Chondrocyte (in vitro differentiated cells): ENCODE results near the gene EXOC3L1. TPM values are rescaled to one million over a fixed set of nuclear protein-coding genes. Genes with fewer than 3 reads are reported as not detected.

Experiments used
- DNase-seq: peaks from one replicate; pipeline ENCODE4 v3.0.0; 2021; ENCODE audit warnings: mixed read lengths, low spot score
- H3K27ac Mint-ChIP-seq: one replicate; pipeline ENCODE4 v1.8.0; 2021; ENCODE audit warnings: mild to moderate bottlenecking, moderate library complexity, mixed read lengths; ENCODE audit not compliant: unreplicated experiment
- H3K27me3 Mint-ChIP-seq: 2 replicates; pipeline ENCODE4 v1.8.0; 2021; ENCODE audit warnings: low read depth, mixed read lengths
- H3K36me3 Mint-ChIP-seq: 2 replicates; pipeline ENCODE4 v1.8.0; 2021; ENCODE audit warnings: low read depth, mixed read lengths
- H3K4me1 Mint-ChIP-seq: 2 replicates; pipeline ENCODE4 v1.8.0; 2021; ENCODE audit warnings: low read depth, mild to moderate bottlenecking, mixed read lengths
- H3K4me3 Mint-ChIP-seq: one replicate; pipeline ENCODE4 v1.8.0; 2021; ENCODE audit warnings: mild to moderate bottlenecking, moderate library complexity, mixed read lengths; ENCODE audit not compliant: unreplicated experiment
- H3K9me3 Mint-ChIP-seq: 2 replicates; pipeline ENCODE4 v1.8.0; 2021; ENCODE audit warnings: low read depth, mixed read lengths
- total RNA-seq: library from RNA; stranded (reverse); gene quantifications from 3 replicates; pipeline ENCODE4 v1.2.1, GENCODE V29; 2021
- TF ChIP-seq, protein P1 (sequence below): fragments of 200-600 bp; sonication (generic); IDR thresholded peaks from 2 replicates; pipeline ENCODE4 v1.5.0; 2021; ENCODE audit warnings: antibody characterized with exemption, mild to moderate bottlenecking, moderate library complexity

The EXOC3L1 gene
- total RNA-seq, 1 donor from 2014 or later: not detected

DNA sequence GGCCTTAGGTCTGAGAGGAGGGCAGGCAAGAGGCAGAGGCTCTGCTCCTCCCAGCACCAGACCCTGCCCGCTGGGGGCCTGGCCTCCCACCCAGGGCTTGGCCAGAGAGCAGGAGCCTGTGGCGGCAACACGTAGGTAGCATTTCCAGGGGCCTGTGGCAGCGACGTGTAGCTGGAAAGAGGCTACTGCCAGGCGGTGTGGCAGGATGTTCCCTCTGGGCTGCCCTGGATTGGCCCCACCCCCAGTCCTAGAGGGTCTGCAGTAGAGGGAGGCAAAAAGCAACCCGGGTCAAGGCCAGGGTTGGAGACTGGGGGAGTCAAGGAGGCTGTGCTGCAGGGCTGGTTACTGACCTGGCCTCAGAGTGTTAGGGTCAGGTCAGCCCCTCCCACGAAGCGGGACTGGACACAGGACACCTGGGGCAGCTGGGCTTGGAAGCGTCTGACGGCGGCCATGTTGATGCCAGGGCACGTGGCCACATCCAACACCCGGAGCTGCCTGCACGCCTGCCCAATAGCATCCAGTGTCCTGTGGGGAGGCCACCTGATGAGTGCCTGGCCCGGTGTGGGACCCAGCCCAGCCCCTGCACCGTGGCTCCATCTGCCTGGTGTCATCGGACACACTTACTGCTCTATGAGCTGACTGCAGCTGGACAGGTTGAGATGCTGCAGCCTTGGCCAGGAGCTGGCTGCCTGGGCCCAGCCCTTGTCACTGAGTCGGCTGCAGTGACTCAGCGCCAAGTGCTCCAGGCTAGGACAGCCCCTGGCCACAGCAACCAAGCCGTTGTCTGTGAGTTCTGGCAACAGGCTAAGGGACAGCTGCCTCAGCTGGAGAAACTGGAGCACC lies 17.5 kb upstream of the EXOC3L1 start:
- no peaks in the 10 kb centered on the region for H3K27me3 Mint-ChIP-seq
- no peak overlapping the region for H3K4me3 Mint-ChIP-seq
- TF ChIP-seq, protein P1, sequence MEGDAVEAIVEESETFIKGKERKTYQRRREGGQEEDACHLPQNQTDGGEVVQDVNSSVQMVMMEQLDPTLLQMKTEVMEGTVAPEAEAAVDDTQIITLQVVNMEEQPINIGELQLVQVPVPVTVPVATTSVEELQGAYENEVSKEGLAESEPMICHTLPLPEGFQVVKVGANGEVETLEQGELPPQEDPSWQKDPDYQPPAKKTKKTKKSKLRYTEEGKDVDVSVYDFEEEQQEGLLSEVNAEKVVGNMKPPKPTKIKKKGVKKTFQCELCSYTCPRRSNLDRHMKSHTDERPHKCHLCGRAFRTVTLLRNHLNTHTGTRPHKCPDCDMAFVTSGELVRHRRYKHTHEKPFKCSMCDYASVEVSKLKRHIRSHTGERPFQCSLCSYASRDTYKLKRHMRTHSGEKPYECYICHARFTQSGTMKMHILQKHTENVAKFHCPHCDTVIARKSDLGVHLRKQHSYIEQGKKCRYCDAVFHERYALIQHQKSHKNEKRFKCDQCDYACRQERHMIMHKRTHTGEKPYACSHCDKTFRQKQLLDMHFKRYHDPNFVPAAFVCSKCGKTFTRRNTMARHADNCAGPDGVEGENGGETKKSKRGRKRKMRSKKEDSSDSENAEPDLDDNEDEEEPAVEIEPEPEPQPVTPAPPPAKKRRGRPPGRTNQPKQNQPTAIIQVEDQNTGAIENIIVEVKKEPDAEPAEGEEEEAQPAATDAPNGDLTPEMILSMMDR: no peak
- DNase-seq: no peak
- H3K9me3 Mint-ChIP-seq: no peaks in the 10 kb centered on the region
- H3K36me3 Mint-ChIP-seq: peaks cover 2% of the 10 kb centered on the region
- peaks cover 13% of the 10 kb centered on the region for H3K4me1 Mint-ChIP-seq
- no peak overlapping the region for H3K27ac Mint-ChIP-seq

DNA sequence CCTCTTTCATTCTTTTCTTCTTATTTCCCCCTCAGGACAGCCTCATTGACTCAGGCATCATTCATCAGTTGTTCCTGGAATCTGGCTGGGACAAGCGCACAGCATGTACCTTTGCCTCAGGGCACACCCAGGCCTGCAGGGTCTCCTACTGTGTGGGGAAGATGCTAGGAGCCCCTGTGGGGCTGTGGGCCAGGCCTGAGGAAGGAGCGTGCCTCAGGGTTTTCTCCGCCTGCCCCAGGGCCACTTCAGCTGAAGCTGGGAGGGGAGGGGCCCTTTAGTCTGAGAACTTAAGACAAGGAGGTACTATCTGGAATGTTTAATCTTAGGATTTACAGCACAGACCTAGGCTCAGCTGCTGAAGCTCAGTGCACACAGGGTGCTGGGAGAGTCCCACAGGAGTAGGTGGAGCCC lies 16.9 kb upstream of the EXOC3L1 start:
- DNase-seq: no peak
- Mint-ChIP-seq H3K27ac (no peak overlapping the region), H3K4me3 (no peak overlapping the region), H3K4me1 (peaks cover 13% of the 10 kb centered on the region), H3K36me3 (peaks cover 2% of the 10 kb centered on the region), H3K9me3 (no peaks in the 10 kb centered on the region), H3K27me3 (no peaks in the 10 kb centered on the region)
- TF ChIP-seq, protein P1: no peak

DNA sequence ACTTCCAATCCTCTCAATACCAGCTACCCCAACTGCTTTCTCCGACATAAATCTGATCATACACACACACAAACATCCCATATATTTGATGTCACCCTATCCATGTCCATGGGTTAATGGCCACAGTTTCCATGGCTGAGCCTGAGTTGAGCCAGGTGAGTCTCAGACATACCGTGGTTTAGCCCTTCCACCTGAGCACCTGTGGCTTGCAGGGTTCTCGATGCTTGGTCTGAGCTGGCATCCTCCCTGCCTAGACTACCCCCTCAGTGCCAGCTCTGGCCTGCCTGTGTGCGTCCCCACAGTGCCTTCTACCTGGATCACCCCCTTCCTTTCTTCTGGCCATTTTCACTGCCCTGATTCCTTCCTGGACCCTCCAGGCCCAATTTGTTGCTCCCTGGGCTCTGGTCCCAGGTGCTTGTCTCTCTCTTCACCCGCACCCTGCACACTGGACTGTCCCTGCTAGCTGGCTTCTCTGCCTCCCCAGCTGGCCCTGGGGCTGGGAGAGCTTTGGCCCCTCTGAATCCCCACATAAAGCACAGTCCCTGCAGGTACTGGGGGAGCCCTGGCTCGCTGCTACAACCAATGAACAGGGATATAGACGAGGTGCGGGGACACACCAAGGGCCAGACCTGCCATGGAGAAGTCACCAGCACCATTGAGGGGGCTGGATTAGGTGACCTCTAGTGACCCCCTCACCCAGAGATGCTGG lies 16.3 kb upstream of the EXOC3L1 start:
- H3K9me3 Mint-ChIP-seq: no peaks in the 10 kb centered on the region
- H3K27me3 Mint-ChIP-seq: no peaks in the 10 kb centered on the region
- no peak overlapping the region for H3K27ac Mint-ChIP-seq
- no peak for DNase-seq
- H3K4me1 Mint-ChIP-seq: peaks cover 13% of the 10 kb centered on the region
- H3K4me3 Mint-ChIP-seq: no peak overlapping the region
- TF ChIP-seq, protein P1: no peak
- peaks cover 2% of the 10 kb centered on the region for H3K36me3 Mint-ChIP-seq

DNA sequence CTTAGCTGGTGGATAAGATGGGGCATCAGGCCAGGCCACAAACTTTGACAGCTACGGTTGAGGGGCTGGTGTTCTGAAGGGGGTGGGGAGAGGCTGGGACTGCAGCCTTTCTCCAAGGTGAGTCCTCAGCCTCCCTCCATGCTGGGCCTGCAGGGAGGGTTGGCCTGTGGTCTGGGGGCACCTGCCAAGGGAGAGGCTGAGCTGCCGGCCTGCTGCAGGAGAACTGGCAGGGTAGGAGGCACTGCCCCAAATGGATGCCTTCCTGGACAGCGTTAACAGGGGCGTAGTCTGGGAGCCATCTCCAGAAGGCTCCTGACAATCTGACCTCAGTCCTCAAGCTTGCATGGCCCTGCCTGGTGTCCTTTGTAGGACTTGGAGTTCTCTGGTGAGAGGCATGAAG lies 14.1 kb upstream of the EXOC3L1 start:
- Mint-ChIP-seq H3K9me3 (no peaks in the 10 kb centered on the region), H3K27ac (no peak overlapping the region), H3K4me3 (no peak overlapping the region), H3K4me1 (peaks cover 13% of the 10 kb centered on the region), H3K27me3 (no peaks in the 10 kb centered on the region), H3K36me3 (no peaks in the 10 kb centered on the region)
- no peak for DNase-seq
- TF ChIP-seq, protein P1: no peak

DNA sequence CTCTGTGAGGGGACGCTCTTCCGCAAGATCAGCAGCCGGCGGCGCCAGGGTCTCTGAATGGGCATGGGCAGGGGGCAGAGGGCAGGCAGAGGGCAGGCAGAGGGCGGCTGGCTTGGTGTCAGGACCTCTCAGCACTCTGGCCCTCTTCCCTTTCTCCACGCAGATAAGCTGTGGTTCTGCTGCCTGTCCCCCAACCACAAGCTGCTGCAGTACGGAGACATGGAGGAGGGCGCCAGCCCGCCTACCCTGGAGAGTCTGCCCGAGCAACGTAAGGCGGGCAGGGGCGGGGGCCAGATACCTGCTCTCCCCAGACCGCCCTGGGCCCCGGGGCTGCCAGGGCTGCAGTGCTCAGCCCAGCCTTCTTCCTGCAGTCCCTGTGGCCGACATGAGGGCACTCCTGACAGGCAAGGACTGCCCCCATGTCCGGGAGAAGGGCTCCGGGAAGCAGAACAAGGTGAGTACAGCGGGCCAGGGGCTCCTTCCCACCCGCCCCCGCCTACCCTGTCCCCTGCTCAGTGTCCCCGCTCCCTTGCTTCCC lies 13.1 kb upstream of the EXOC3L1 start:
- H3K4me3 Mint-ChIP-seq: no peak overlapping the region
- no peak overlapping the region for H3K27ac Mint-ChIP-seq
- TF ChIP-seq, protein P1: no peak
- DNase-seq: no peak
- peaks cover 16% of the 10 kb centered on the region for H3K4me1 Mint-ChIP-seq
- peaks cover 3% of the 10 kb centered on the region for H3K36me3 Mint-ChIP-seq
- H3K27me3 Mint-ChIP-seq: no peaks in the 10 kb centered on the region
- no peaks in the 10 kb centered on the region for H3K9me3 Mint-ChIP-seq
